ENCODE results near the gene ANP32D.

GRCh38 chr12:48454667-48455066 lies 17.7 kb upstream of the ANP32D start:
- TF ChIP-seq CTCF (IDR thresholded peaks at IDR 0.05) (peak; percentile 47 to 59 (median 59)), POLR2A (IDR thresholded peaks at IDR 0.05) (no peak)
